Nephron (organoid): ENCODE data around the gene DPP7.

Source experiments
- H3K27ac Mint-ChIP-seq, 3 experiments: 2 replicates each; pipeline ENCODE4 v1.8.0; 2020; ENCODE audit warnings: mixed read lengths in 3 of 3, mild to moderate bottlenecking in 2 of 3, moderate library complexity in 1 of 3
- H3K27me3 Mint-ChIP-seq: 2 replicates; pipeline ENCODE4 v1.8.0; 2021; ENCODE audit warnings: low read depth, mild to moderate bottlenecking, moderate library complexity, mixed read lengths
- H3K36me3 Mint-ChIP-seq: 2 replicates; pipeline ENCODE4 v1.8.0; 2020; ENCODE audit warnings: low read depth, mixed read lengths
- H3K4me1 Mint-ChIP-seq: 2 replicates; pipeline ENCODE4 v1.8.0; 2020; ENCODE audit warnings: mixed read lengths
- H3K4me3 Mint-ChIP-seq, 3 experiments: 2 replicates each; pipeline ENCODE4 v1.8.0; 2020; ENCODE audit warnings: mild to moderate bottlenecking in 3 of 3, mixed read lengths in 3 of 3, moderate library complexity in 2 of 3
- H3K9me3 Mint-ChIP-seq: 2 replicates; pipeline ENCODE4 v1.8.0; 2020; ENCODE audit warnings: mixed read lengths
- CTCF ChIP-seq, 3 experiments: fragments of 200-600 bp; sonication (generic); IDR thresholded peaks; one replicate each; pipeline ENCODE4 v1.5.0; 2021; ENCODE audit warnings: antibody characterized with exemption in 3 of 3; ENCODE audit not compliant: unreplicated experiment in 3 of 3

The DPP7 gene

GRCh38 chr9:137139468-137140150, 25.1 kb upstream of the DPP7 start:
- no peaks in the 10 kb centered on the region for H3K4me1 Mint-ChIP-seq
- peaks cover 85% of the 10 kb centered on the region for H3K27me3 Mint-ChIP-seq
- peaks cover 2% of the 10 kb centered on the region for H3K9me3 Mint-ChIP-seq
- H3K27ac Mint-ChIP-seq, result no peak overlapping the region
- no peak for TF ChIP-seq CTCF (IDR thresholded peaks at IDR 0.05; ENCODE audit: unreplicated experiment in 3 of 3)
- H3K4me3 Mint-ChIP-seq, result no peak overlapping the region
- H3K36me3 Mint-ChIP-seq, result no peaks in the 10 kb centered on the region

GRCh38 chr9:137138722-137139467, 24.4 kb upstream of the DPP7 start, which contains the start of gene GRIN1:
Gene GRIN1, plus strand, starts transcription at chr9:137139154. Its CDS starts 333 bp downstream, at chr9:137139487.
- H3K27me3 Mint-ChIP-seq, result peaks cover 84% of the 10 kb centered on the region
- H3K9me3 Mint-ChIP-seq, result peaks cover 2% of the 10 kb centered on the region
- no peak within 1 kb of the TSS for H3K27ac Mint-ChIP-seq
- TF ChIP-seq CTCF (IDR thresholded peaks at IDR 0.05; ENCODE audit: unreplicated experiment in 3 of 3), result no peak
- no peaks in the 10 kb centered on the region for H3K36me3 Mint-ChIP-seq
- H3K4me1 Mint-ChIP-seq, result no peaks in the 10 kb centered on the region
- H3K4me3 Mint-ChIP-seq, result no peak within 1 kb of the TSS

- TF ChIP-seq CTCF (IDR thresholded peaks at IDR 0.05; ENCODE audit: unreplicated experiment in 3 of 3), result no peak
- H3K27ac Mint-ChIP-seq, result no peak overlapping the region
Observed at GRCh38 chr9:137138058-137138721, 23.7 kb upstream of the DPP7 start.

GRCh38 chr9:137136881-137137607, 22.5 kb upstream of the DPP7 start:
- H3K36me3 Mint-ChIP-seq, result no peaks in the 10 kb centered on the region
- no peaks in the 10 kb centered on the region for H3K4me1 Mint-ChIP-seq

More at GRCh38 chr9:137138058-137138721, 23.7 kb upstream of the DPP7 start:
- H3K4me1 Mint-ChIP-seq, result no peaks in the 10 kb centered on the region
- peaks cover 3% of the 10 kb centered on the region for H3K9me3 Mint-ChIP-seq
- H3K27me3 Mint-ChIP-seq, result peaks cover 83% of the 10 kb centered on the region
- H3K36me3 Mint-ChIP-seq, result no peaks in the 10 kb centered on the region
- no peak overlapping the region for H3K4me3 Mint-ChIP-seq

More at GRCh38 chr9:137136881-137137607, 22.5 kb upstream of the DPP7 start:
- TF ChIP-seq CTCF (IDR thresholded peaks at IDR 0.05; ENCODE audit: unreplicated experiment in 3 of 3), result no peak
- no peak overlapping the region for H3K4me3 Mint-ChIP-seq
- H3K9me3 Mint-ChIP-seq, result peaks cover 5% of the 10 kb centered on the region
- H3K27ac Mint-ChIP-seq, result no peak overlapping the region
- peaks cover 82% of the 10 kb centered on the region for H3K27me3 Mint-ChIP-seq
